Thoracic aorta (tissue), 2 donors: ENCODE results near the gene GSTCD. TPM values are rescaled to one million over a fixed set of nuclear protein-coding genes. Genes with fewer than 3 reads are reported as not detected.

ENCODE experiments used
- ATAC-seq: fragments of 150-250 bp; one replicate; pipeline ENCODE4 v1.8.0; 2017; ENCODE audit warnings: low read depth; ENCODE audit not compliant: insufficient number of reproducible peaks, low FRiP score
- DNase-seq: peaks from one replicate; pipeline ENCODE4 v3.0.0-alpha.2; 2020; ENCODE audit warnings: low spot score
- H3K27ac ChIP-seq, 2 donors: fragments of 200-600 bp; sonication (generic); 1 replicate in 1 of 2; 2 replicates in 1 of 2; pipeline ENCODE4 v1.5.1; 2016; ENCODE audit warnings: mild to moderate bottlenecking in 2 of 2, moderate library complexity in 2 of 2
- H3K27me3 ChIP-seq: fragments of 200-600 bp; sonication (generic); replicated peaks from 2 replicates; pipeline ENCODE4 v1.6.0; 2016; ENCODE audit warnings: mild to moderate bottlenecking; ENCODE audit not compliant: insufficient read depth
- H3K36me3 ChIP-seq: fragments of 200-600 bp; sonication (generic); one replicate; pipeline ENCODE4 v1.5.1; 2016
- H3K4me1 ChIP-seq, 2 donors: fragments of 200-600 bp; sonication (generic); 1 replicate in 1 of 2; 2 replicates in 1 of 2; pipeline versions ENCODE4 v1.5.1 to v1.6.0; 2016; ENCODE audit warnings: low read depth in 2 of 2, mild to moderate bottlenecking in 1 of 2; ENCODE audit not compliant: control insufficient read depth in 1 of 2
- H3K4me3 ChIP-seq: fragments of 200-600 bp; sonication (generic); 2 replicates; pipeline ENCODE4 v1.5.1; 2016; ENCODE audit warnings: mild to moderate bottlenecking
- H3K9me3 ChIP-seq: fragments of 200-600 bp; sonication (generic); 2 replicates; pipeline ENCODE4 v1.5.1; 2016
- total RNA-seq, 2 donors: library from RNA; depleted of rRNA; stranded (reverse); fragments of >200 nt; gene quantifications; one replicate each; pipeline versions ENCODE4 v1.1.0 to v1.2.3, GENCODE V29; 2016
- TF ChIP-seq, protein P1 (sequence below): fragments of 200-600 bp; sonication (generic); IDR thresholded peaks from one replicate; pipeline ENCODE4 v1.5.1; 2019; ENCODE audit warnings: antibody characterized with exemption

The GSTCD gene, protein sequence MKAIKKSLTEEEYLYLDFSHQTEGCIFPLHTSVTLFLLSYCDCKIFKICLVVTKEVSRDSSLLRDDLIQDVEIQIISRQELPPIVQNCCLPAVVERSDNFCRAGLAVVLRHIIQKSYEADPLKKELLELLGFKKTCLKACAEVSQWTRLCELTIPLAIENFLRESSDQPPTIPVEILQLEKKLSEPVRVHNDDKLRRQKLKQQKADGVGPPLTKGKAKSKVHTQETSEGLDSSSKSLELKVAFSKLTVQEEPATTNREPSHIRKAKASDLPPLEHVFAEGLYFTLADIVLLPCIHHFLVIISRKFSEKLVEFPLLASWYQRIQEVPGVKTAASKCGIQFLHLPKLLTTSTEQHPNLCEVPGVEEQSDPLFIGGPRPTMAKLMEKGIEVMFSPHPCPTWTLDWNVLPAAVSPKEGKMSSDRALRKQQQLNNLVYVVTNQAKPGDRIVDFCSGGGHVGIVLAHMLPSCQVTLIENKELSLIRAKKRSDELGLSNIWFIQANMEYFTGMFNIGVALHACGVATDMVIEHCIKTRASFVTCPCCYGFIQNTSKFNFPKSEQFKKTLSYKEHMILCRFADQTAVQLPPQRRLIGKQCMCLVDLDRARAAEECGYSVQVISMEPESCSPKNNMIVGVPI
- total RNA-seq = 1 to 10 TPM; 6.6 to 6.9 TPM

- Histone ChIP-seq H3K9me3 (no peaks in the 10 kb centered on the region), H3K27ac (peak within 1 kb of the TSS; percentile 73 to 77), H3K27me3 (no peaks in the 10 kb centered on the region), H3K4me1 (peaks cover 6 to 19% of the 10 kb centered on the region in 2 donors), H3K4me3 (peak within 1 kb of the TSS; percentile 97), H3K36me3 (no peaks in the 10 kb centered on the region)
- peak; percentile 77 for DNase-seq
- TF ChIP-seq, protein P1, sequence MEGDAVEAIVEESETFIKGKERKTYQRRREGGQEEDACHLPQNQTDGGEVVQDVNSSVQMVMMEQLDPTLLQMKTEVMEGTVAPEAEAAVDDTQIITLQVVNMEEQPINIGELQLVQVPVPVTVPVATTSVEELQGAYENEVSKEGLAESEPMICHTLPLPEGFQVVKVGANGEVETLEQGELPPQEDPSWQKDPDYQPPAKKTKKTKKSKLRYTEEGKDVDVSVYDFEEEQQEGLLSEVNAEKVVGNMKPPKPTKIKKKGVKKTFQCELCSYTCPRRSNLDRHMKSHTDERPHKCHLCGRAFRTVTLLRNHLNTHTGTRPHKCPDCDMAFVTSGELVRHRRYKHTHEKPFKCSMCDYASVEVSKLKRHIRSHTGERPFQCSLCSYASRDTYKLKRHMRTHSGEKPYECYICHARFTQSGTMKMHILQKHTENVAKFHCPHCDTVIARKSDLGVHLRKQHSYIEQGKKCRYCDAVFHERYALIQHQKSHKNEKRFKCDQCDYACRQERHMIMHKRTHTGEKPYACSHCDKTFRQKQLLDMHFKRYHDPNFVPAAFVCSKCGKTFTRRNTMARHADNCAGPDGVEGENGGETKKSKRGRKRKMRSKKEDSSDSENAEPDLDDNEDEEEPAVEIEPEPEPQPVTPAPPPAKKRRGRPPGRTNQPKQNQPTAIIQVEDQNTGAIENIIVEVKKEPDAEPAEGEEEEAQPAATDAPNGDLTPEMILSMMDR = no peak
- peak; percentile 93 for ATAC-seq
Measured at GRCh38 chr4:105708181-105709080, at the start of gene GSTCD, which contains the start of gene INTS12. TSS of gene GSTCD (plus strand) at chr4:105708784. CDS start at chr4:105717614, 8,830 bp downstream. TSS of gene INTS12 (minus strand) at chr4:105708689. CDS start at chr4:105700005, 8,684 bp downstream.

GRCh38 chr4:105659190-105659589 is 49.4 kb upstream of the GSTCD start:
- TF ChIP-seq, protein P1 = no peak
- no peaks in the 10 kb centered on the region for H3K9me3 ChIP-seq
- ATAC-seq (no peak), DNase-seq (no peak)
- H3K4me3 ChIP-seq = no peak overlapping the region
- H3K4me1 ChIP-seq = no peaks in the 10 kb centered on the region
- H3K36me3 ChIP-seq = no peaks in the 10 kb centered on the region
- H3K27me3 ChIP-seq = no peaks in the 10 kb centered on the region
- no peak overlapping the region for H3K27ac ChIP-seq

DNA sequence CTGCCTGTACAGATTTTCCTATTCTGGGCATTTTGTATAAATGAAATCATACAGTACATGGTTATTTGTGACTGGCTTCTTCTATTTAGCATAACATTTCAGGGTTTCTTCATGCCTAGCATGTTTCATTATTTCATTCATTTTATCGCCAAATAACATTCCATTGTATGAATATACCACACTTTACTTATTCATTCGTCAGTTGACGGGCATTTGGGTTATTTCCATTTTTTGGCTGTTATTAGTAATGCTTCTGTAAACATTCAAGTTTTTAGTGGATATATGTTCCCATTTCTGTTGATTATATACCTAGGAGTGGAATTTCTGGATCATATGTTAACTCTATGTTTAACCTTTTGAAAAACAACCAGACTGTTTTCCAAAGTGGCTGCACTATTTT is 47.6 kb upstream of the GSTCD start:
- no peak for ATAC-seq
- Histone ChIP-seq H3K4me1 (no peaks in the 10 kb centered on the region), H3K9me3 (no peaks in the 10 kb centered on the region), H3K4me3 (no peak overlapping the region), H3K36me3 (no peaks in the 10 kb centered on the region), H3K27me3 (no peaks in the 10 kb centered on the region), H3K27ac (no peak overlapping the region)
- TF ChIP-seq, protein P1 = no peak
- no peak for DNase-seq

GRCh38 chr4:105662935-105663675 is 45.5 kb upstream of the GSTCD start:
- H3K27ac ChIP-seq = no peak overlapping the region
- TF ChIP-seq, protein P1 = no peak
- ATAC-seq = no peak

More at GRCh38 chr4:105662935-105663675, 45.5 kb upstream of the GSTCD start:
- Histone ChIP-seq H3K9me3 (no peaks in the 10 kb centered on the region), H3K27me3 (no peaks in the 10 kb centered on the region), H3K4me3 (no peak overlapping the region), H3K4me1 (no peaks in the 10 kb centered on the region), H3K36me3 (no peaks in the 10 kb centered on the region)
- DNase-seq = no peak
